ENCODE data around the gene CACNA1D. TPM values are rescaled to one million over a fixed set of nuclear protein-coding genes. Genes with fewer than 3 reads are reported as not detected.
A peak's percentile ranks its signal among the peaks of the same experiment; 100 is the strongest.

Gene CACNA1D
- total and polyA plus RNA-seq, 2 experiments from 2014 or later, result 5.2 to 27.8 TPM

DNA sequence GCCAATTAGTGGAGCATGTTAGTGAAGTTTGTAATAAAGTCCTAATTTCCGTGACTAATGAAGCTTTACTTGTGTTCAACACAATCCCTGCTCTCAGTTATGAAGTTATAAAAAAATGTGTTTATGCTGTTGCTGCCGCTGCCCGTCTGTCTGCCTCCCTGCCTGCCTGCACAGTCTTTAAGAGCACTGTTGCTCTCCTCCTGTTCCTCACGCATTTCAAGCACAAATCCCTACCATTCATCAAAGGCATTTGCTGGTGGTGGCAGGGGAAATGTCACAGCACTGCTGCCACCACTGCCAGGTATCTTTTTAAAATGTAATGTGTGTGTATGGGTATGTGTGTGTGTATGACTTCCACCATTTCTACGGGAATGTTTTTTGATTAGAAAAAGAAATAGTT is 58.8 kb downstream of the CACNA1D start:
- Histone ChIP-seq H4K20me1 (ENCODE audit: insufficient read depth, poor library complexity, severe bottlenecking) (no peaks in the 10 kb centered on the region), H3K9me3 (ENCODE audit: low read depth) (no peaks in the 10 kb centered on the region), H3K79me2 (no peaks in the 10 kb centered on the region), H3K27ac (peak overlapping the region; percentile 14), H3K4me2 (no peak overlapping the region), H3K9me2 (replicated peaks; ENCODE audit: insufficient read depth) (no peaks in the 10 kb centered on the region), H3K27me3 (no peaks in the 10 kb centered on the region), H3K4me3 (no peak overlapping the region), H2AFZ (no peak overlapping the region), H3K4me1 (ENCODE audit: insufficient read depth) (peaks cover 18% of the 10 kb centered on the region), H3K36me3 (replicated peaks; ENCODE audit: insufficient read depth, low read depth) (no peaks in the 10 kb centered on the region)
- 56% methylated on average over 5 of the region's 5 CpGs for WGBS (ENCODE audit: low lambda C conversion rate, missing lambda C conversion rate)
- DNase-seq (ENCODE audit: low spot score), result no peak
- TF ChIP-seq, protein P1, sequence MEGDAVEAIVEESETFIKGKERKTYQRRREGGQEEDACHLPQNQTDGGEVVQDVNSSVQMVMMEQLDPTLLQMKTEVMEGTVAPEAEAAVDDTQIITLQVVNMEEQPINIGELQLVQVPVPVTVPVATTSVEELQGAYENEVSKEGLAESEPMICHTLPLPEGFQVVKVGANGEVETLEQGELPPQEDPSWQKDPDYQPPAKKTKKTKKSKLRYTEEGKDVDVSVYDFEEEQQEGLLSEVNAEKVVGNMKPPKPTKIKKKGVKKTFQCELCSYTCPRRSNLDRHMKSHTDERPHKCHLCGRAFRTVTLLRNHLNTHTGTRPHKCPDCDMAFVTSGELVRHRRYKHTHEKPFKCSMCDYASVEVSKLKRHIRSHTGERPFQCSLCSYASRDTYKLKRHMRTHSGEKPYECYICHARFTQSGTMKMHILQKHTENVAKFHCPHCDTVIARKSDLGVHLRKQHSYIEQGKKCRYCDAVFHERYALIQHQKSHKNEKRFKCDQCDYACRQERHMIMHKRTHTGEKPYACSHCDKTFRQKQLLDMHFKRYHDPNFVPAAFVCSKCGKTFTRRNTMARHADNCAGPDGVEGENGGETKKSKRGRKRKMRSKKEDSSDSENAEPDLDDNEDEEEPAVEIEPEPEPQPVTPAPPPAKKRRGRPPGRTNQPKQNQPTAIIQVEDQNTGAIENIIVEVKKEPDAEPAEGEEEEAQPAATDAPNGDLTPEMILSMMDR (IDR thresholded peaks at IDR 0.05; ENCODE audit: poor library complexity), result no peak
- TF ChIP-seq EZH2phosphoT487 (IDR thresholded peaks at IDR 0.05; ENCODE audit: low read depth, severe bottlenecking, unreplicated experiment) (no peak), EZH2 (IDR thresholded peaks at IDR 0.05; ENCODE audit: borderline replicate concordance) (no peak)

DNA sequence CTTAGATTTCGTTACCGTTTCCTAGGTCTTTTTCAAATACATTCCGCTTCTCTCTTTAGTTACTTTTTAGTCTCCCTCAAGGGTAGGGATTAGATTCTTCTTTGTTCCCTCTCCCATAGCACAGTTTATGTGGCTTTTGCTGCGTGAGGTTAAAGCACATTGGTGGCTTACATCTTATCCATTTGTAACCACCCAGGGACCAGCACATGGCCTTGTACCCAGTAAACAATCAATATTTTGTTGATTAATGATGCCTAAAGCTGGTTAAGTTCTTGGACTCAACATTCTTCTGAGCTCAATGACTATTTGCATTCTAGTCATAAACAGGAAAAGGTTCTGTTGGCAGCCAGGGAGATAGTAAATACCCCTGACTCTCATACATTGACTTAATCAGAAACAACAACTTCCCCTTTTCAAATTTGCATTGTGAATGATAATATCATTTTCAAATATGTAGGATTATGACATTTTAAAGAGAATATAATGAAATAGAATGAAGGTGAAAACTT is 60.2 kb downstream of the CACNA1D start:
- H2AFZ ChIP-seq, result no peak overlapping the region
- no peak overlapping the region for H3K4me3 ChIP-seq
- H3K27ac ChIP-seq, result no peak overlapping the region
- DNase-seq (ENCODE audit: low spot score), result no peak
- H3K79me2 ChIP-seq, result no peaks in the 10 kb centered on the region
- H3K9me3 ChIP-seq (ENCODE audit: low read depth), result no peaks in the 10 kb centered on the region
- WGBS (ENCODE audit: low lambda C conversion rate, missing lambda C conversion rate), result 91% methylated on average over 4 of the region's 4 CpGs
- peaks cover 5% of the 10 kb centered on the region for H3K36me3 ChIP-seq (replicated peaks; ENCODE audit: insufficient read depth, low read depth)
- TF ChIP-seq EZH2 (IDR thresholded peaks at IDR 0.05; ENCODE audit: borderline replicate concordance), result no peak
- H3K4me1 ChIP-seq (ENCODE audit: insufficient read depth), result peaks cover 18% of the 10 kb centered on the region
- no peaks in the 10 kb centered on the region for H3K9me2 ChIP-seq (replicated peaks; ENCODE audit: insufficient read depth)
- H3K27me3 ChIP-seq, result no peaks in the 10 kb centered on the region
- H4K20me1 ChIP-seq (ENCODE audit: insufficient read depth, poor library complexity, severe bottlenecking), result no peaks in the 10 kb centered on the region
- H3K4me2 ChIP-seq, result no peak overlapping the region

DNA sequence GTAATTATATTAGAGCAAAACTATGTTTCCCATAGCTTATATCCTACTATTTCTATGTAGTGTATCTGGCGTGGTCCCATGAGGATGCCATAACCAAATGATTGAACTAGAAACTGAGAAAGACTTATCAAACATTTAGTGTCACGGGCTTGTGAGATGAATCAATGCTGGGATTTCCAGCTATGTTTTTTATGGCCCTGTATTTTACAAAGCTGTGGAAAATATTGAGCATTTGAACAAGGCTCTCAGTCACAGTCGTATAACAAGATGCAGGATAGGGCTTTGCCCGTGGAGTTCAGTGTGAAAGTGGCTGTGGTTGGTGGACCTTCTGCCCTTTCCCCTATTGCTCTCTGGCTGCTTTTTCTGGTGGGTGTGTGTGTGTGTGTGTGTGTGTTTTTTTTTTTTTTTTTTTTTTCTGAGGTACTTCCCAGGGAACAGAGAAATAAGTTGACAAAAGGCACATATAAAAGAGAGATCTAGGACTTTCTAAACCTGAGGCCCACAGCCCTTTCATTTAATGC is 60.7 kb downstream of the CACNA1D start:
- H3K27me3 ChIP-seq, result no peaks in the 10 kb centered on the region
- no peaks in the 10 kb centered on the region for H3K79me2 ChIP-seq
- WGBS (ENCODE audit: low lambda C conversion rate, missing lambda C conversion rate), result 83% methylated on average over 4 of the region's 4 CpGs
- no peaks in the 10 kb centered on the region for H3K9me2 ChIP-seq (replicated peaks; ENCODE audit: insufficient read depth)
- H3K4me2 ChIP-seq, result no peak overlapping the region
- no peaks in the 10 kb centered on the region for H4K20me1 ChIP-seq (ENCODE audit: insufficient read depth, poor library complexity, severe bottlenecking)
- TF ChIP-seq, protein P1 (IDR thresholded peaks at IDR 0.05; ENCODE audit: poor library complexity), result no peak
- TF ChIP-seq EZH2 (IDR thresholded peaks at IDR 0.05; ENCODE audit: borderline replicate concordance), result no peak
- no peak for TF ChIP-seq EZH2phosphoT487 (IDR thresholded peaks at IDR 0.05; ENCODE audit: low read depth, severe bottlenecking, unreplicated experiment)
- peaks cover 5% of the 10 kb centered on the region for H3K36me3 ChIP-seq (replicated peaks; ENCODE audit: insufficient read depth, low read depth)
- no peak overlapping the region for H3K27ac ChIP-seq
- DNase-seq (ENCODE audit: low spot score), result no peak
- no peak overlapping the region for H2AFZ ChIP-seq
- no peaks in the 10 kb centered on the region for H3K9me3 ChIP-seq (ENCODE audit: low read depth)
- H3K4me1 ChIP-seq (ENCODE audit: insufficient read depth), result peaks cover 18% of the 10 kb centered on the region
- no peak overlapping the region for H3K4me3 ChIP-seq

DNA sequence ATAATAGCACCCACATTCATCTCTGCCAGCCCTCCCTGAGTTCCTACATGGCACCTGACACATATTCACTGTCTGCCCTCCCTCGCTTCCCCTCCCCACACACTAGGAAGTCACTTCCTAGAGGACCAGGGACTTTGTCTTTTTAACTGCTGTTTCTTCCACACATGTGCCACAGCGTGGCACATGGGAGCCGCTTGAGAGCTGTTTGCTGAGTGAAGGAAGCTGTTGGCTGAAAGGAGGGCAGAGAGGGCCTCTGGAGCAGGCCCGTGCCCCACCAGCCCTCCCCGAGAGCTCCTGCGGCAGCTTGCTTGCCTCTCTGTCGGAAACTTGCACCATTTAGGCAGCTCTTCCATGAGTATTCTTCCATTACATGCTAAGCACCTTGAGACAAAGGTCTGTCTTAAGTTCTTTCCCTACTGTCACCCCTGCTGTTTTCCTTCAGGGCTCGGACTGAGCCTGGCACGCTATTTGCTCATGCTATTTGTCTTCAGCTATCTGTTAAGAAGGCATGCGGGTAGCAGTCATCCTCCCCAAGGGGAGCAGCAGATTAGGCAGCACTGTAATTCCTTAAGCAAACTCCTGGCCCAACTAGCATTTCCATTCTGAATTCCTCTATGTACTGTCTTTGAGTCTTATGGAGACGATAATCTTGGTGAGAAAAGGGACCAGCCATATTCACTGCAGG is 72.2 kb downstream of the CACNA1D start:
- Histone ChIP-seq H3K4me1 (ENCODE audit: insufficient read depth) (peaks cover 4% of the 10 kb centered on the region), H3K79me2 (no peaks in the 10 kb centered on the region), H3K36me3 (replicated peaks; ENCODE audit: insufficient read depth, low read depth) (no peaks in the 10 kb centered on the region), H3K4me2 (no peak overlapping the region), H3K27me3 (no peaks in the 10 kb centered on the region), H3K9me2 (replicated peaks; ENCODE audit: insufficient read depth) (no peaks in the 10 kb centered on the region), H3K9me3 (ENCODE audit: low read depth) (no peaks in the 10 kb centered on the region), H2AFZ (no peak overlapping the region), H3K27ac (no peak overlapping the region), H4K20me1 (ENCODE audit: insufficient read depth, poor library complexity, severe bottlenecking) (no peaks in the 10 kb centered on the region), H3K4me3 (no peak overlapping the region)
- 72% methylated on average over 11 of the region's 11 CpGs for WGBS (ENCODE audit: low lambda C conversion rate, missing lambda C conversion rate)
- TF ChIP-seq EZH2phosphoT487 (IDR thresholded peaks at IDR 0.05; ENCODE audit: low read depth, severe bottlenecking, unreplicated experiment), result no peak
- TF ChIP-seq, protein P1 (IDR thresholded peaks at IDR 0.05; ENCODE audit: poor library complexity), result no peak
- no peak for TF ChIP-seq EZH2 (IDR thresholded peaks at IDR 0.05; ENCODE audit: borderline replicate concordance)
- DNase-seq (ENCODE audit: low spot score), result no peak
